HG03135 (cell line): ENCODE results near the gene TMEM119.
"Not testable (repeated sequence)": the region's sequence is repeated elsewhere in the genome, so short reads cannot be mapped to it uniquely, and the experiment has no call there.

ENCODE experiments used
- ATAC-seq: cut with Tn5 transposase; IDR thresholded peaks from one replicate; pipeline ENCODE4 v1.9.1; 2021; ENCODE audit warnings: mild to moderate bottlenecking, moderate library complexity; ENCODE audit not compliant: unreplicated experiment

Gene TMEM119

DNA sequence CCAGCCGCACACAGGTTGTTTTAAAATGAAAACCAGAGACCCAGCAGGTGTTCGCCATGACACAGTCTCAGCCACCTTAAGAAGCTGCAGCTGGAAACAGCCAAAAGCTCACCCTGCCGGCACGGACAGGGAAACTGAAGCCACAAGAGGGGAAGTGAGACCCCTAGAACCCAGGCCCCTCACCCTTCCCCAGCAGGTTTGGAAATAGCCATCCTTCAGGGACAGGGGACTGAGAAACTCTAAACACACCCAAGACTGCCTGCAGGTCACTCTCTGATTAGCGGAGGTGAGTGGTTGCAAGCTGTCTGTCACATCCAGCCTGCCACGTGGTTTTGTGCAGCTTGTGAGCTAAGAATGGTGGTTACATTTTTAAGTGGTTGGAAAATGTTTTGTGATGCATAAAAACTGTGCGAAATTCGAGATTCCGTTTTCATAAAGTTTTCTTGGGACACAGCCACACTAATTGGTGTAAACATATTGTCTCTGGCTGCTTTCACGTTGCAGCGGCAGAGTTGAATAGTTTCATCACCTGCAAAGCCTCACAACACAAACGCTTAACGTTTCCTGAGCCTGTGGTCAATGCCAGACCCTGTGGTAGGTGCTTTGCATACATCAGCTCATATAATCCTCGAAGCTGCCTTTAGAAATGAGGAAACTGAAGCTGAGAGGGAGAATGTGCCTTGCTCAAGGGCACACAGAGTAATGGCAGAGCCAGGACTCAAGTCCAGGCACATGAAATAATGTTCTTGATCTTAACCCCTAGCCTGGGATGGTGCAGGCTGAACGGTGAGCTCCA is 37.5 kb upstream of the TMEM119 start:
- ATAC-seq, result peak; percentile 50

GRCh38 chr12:108634341-108634751 is 36.5 kb upstream of the TMEM119 start:
- ATAC-seq, result no peak

GRCh38 chr12:108633534-108634248 is 35.8 kb upstream of the TMEM119 start, which contains the start of gene SELPLG:
SELPLG (minus strand) TSS chr12:108633894; CDS start chr12:108624307, 9,587 bp downstream.
- ATAC-seq, result peak; percentile 54

DNA sequence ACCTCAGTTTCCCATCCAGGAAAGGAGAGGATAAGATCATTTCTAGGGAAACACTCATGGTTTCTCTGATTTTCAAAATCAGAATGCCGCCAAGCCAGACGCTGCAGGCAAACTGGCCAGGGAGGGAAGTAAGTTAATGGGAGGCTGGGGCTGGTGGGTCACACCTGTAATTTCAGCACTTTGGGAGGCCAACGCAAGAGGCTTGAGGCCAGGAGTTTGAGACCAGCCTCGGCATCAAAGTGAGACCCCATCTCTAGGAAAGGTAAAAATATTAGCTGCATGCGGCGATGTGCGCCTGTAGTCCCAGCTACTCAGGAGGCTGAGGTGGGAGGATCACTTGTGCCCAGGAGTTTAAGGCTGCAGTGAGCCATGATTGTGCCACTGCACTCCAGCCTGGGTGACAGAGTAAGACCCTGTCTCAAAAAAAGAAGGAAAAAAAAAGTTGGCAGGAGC is 35.2 kb upstream of the TMEM119 start:
- ATAC-seq, result no peak

- not testable (repeated sequence) for ATAC-seq
Observed at GRCh38 chr12:108631261-108631660, 33.4 kb upstream of the TMEM119 start.

DNA sequence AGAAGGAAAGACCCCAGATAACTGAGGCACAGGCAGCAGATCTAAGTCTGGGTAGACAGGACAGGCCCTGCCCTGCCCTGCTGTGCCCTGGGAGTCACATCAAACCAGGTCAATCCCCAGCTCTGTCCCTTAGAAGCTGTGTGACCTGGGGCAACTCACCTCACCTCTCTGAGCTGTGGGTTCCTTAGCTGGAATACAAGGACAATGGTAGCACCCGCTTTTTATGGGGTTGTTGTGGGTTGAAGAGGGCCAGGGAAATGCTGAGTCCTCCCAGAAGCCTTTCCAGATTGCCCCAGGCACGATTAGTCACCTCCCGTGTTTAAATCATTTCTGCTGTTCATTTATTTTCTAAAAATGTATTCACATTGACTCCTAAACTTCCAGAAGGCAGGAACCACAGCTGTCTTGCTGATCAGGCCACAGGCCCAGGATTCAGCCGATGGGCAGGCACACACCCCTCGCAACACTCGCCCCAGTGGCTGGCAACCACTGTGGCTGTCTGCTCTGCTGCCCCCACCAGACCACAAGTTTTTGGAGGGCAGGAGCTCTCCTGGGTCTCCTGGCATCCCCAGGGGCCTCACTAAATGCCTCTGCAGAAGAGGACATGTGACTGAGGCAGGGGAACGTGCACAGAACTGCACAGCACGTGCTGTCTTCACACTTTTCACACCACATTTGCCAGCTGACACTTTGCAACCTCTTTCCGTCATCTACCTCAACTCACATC is 32.8 kb upstream of the TMEM119 start:
- no peak for ATAC-seq

GRCh38 chr12:108629824-108630476 is 32.1 kb upstream of the TMEM119 start:
- ATAC-seq, result no peak

DNA sequence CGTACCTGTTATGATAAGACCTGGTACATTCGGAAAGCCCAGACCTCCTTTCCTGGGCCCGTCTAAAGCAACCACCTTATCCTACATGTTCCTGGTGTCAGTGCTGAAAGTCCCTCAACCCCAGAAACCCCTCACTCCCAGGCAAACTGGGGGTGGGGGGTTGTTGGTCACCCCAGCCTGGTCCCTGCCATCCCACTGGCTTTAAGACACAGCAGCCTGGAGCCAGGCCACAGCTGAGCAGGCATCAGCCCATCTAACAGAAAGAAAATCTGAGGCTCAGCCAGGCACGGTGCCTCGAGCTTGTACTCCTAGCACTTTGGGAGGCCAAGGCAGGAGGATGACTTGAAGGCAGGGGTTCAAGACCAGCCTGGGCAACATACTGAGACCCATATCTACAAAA is 31.3 kb upstream of the TMEM119 start:
- ATAC-seq, result no peak

GRCh38 chr12:108627134-108627920 is 29.4 kb upstream of the TMEM119 start:
- ATAC-seq, result no peak

DNA sequence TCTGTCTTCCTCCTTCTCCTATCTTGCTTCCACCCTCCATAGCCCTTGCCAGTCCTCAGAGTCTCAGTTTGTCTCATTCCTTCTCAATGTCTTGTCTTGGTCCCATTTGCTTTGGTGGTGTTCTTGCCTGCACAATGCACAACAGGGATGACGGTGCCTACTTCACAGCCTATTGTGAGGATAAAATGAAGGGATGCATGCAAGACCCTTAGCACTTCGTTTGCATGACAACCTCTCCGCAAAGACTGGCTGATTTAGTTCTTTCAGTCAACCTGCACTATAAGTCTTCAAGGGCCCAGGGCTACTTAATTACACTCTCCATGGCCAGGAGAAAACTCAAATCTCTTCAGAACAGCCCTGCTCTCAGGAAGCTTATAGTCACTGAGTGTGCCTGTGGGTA is 27.3 kb upstream of the TMEM119 start:
- no peak for ATAC-seq

- ATAC-seq, result no peak
Observed at GRCh38 chr12:108623577-108623976, 25.7 kb upstream of the TMEM119 start.

- no peak for ATAC-seq
Observed at GRCh38 chr12:108622921-108623514, 25.1 kb upstream of the TMEM119 start.

- no peak for ATAC-seq
Observed at GRCh38 chr12:108622421-108622820, 24.5 kb upstream of the TMEM119 start.

DNA sequence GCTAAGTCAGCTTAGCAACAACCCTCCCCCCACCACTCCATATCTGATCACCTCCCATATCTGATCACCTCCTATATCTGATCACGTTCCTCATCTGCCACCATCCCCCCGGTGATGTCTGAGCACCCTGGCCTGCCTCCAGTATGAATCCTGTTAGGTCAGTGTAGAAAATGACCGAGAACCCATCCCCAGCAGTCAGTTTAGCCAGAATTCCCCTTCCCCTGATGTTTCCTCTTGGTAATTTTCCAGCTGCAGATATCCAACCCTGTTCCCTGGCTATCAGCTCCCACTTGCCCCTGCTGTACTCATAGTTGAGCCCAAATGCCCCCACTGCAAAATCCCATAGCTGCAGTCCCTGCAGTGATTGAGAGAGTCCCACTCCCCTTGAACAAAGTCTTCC is 23.3 kb upstream of the TMEM119 start:
- ATAC-seq, result no peak

- ATAC-seq, result no peak
Observed at GRCh38 chr12:108620236-108620879, 22.5 kb upstream of the TMEM119 start.

DNA sequence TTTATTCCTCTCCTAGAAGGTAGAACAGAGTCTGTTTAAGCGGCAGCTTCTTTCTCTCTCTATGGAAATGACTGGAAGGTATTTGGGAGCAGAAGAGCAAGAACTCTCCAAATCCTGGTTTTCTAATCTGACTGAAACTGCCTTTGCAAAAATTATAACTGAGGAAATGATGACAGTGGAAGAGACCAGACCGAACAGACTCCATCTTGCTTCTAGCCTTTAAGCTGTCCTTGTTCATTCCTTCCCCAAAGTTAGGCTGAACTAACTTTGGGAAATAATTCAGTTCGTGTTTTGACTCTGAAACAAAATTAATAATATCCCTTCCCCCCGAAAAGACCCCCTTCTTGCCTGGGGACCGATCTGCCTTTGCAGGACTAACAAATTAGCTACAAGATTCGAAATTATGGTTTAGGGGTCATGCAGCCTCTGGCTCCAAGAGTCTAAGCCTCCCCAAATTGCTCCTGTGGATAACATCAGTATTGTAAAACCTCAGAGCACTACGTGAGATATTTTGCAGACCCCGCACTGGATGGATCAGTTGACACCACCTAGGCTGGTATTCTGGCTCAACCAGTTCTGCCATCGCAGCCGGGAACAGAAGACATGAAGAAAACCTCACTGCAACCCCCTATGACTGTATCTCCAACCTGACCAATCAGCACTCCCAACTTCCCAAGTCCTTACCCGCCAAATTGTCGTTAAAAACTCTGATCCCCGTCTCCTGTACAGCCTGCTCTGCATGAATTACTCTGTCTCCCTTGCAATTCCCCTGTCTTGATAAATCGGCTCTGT is 21.7 kb upstream of the TMEM119 start:
- ATAC-seq, result no peak

DNA sequence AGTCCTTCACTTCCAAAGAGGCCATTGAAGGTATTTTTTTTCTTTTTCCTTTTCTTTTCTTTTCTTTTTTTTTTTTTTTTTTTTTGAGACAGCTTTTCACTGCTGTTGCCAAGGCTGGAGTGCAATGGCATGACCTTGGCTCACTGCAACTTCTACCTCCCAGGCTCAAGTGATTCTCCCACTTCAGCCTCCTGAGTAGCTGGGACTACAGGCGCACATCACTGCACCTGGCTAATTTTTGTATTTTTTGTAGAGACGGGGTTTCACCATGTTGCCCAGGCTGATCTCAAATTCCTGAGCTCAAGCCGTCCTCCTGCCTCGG is 21.0 kb upstream of the TMEM119 start:
- not testable (repeated sequence) for ATAC-seq

GRCh38 chr12:108618079-108618952 is 20.4 kb upstream of the TMEM119 start:
- ATAC-seq, result no peak
